Kidney (tissue), 14 donors: ENCODE results near the gene UHMK1. TPM values are rescaled to one million over a fixed set of nuclear protein-coding genes. Genes with fewer than 3 reads are reported as not detected.

Experiments used
- DNase-seq, 5 donors: peaks; one replicate each; pipeline ENCODE4 v3.0.0-alpha.2; 2013 to 2020
- FAIRE-seq: peaks from 2 replicates; lab custom pipeline; 2012; peaks lifted over from hg19 to GRCh38; lab: Jason Lieb, UNC
- H3K27ac ChIP-seq, 2 donors: one replicate each; pipeline ENCODE4 v1.7.0; 2013; ENCODE audit warnings: low read depth in 2 of 2, low read length in 2 of 2, inconsistent platforms in 1 of 2
- H3K27me3 ChIP-seq: one replicate; pipeline ENCODE4 v1.7.1; 2013; ENCODE audit warnings: low read length, inconsistent platforms; ENCODE audit not compliant: control insufficient read depth, insufficient read depth
- H3K36me3 ChIP-seq, 3 donors: one replicate each; pipeline versions ENCODE4 v1.7.0 to v1.7.1; 2013; ENCODE audit warnings: low read length in 3 of 3, control low read depth in 1 of 3, inconsistent platforms in 1 of 3; ENCODE audit not compliant: insufficient read depth in 3 of 3, control insufficient read depth in 2 of 3
- H3K4me1 ChIP-seq, 3 donors: one replicate each; pipeline versions ENCODE4 v1.7.0 to v1.7.1; 2013; ENCODE audit warnings: low read length in 3 of 3, inconsistent platforms in 1 of 3, low read depth in 1 of 3; ENCODE audit not compliant: control insufficient read depth in 2 of 3, insufficient read depth in 2 of 3
- H3K4me3 ChIP-seq, 3 donors: one replicate each; pipeline versions ENCODE4 v1.7.0 to v1.8.1; 2013; ENCODE audit warnings: low read length in 3 of 3, control low read depth in 1 of 3, inconsistent platforms in 1 of 3
- H3K9ac ChIP-seq, 3 donors: one replicate each; pipeline versions ENCODE4 v1.7.0 to v1.7.1; 2013; ENCODE audit warnings: low read length in 3 of 3, control low read depth in 1 of 3, inconsistent platforms in 1 of 3
- H3K9me3 ChIP-seq, 3 donors: one replicate each; pipeline versions ENCODE4 v1.7.0 to v1.7.1; 2013; ENCODE audit warnings: low read length in 3 of 3, control low read depth in 1 of 3, inconsistent platforms in 1 of 3; ENCODE audit not compliant: control insufficient read depth in 2 of 3, insufficient read depth in 1 of 3
- CTCF ChIP-seq: IDR thresholded peaks from 3 replicates; pipeline ENCODE4 v1.5.1; 2012; ENCODE audit warnings: mild to moderate bottlenecking, moderate library complexity, borderline replicate concordance; ENCODE audit not compliant: insufficient read depth; ENCODE audit errors: extremely low read depth
- intact Hi-C: fragments of 100-400 bp; cut with DNase I; formaldehyde crosslinking; loops from one replicate; pipeline ENCODE4 v1.11.1; 2022
- polyA plus RNA-seq: library from polyadenylated mRNA; stranded (reverse); fragments of 350-450 nt; fragmentation: Illumina TruSeq; extraction: RNeasy Lipid Tissue Mini Kit (QIAGEN cat#74804); gene quantifications from one replicate; pipeline ENCODE4 v1.2.3, GENCODE V29; 2014; ENCODE audit warnings: low read depth, low replicate concordance; ENCODE audit not compliant: insufficient read depth
- total RNA-seq: library from RNA; stranded (reverse); fragmentation: NEBNext Ultra II Directional; extraction: Animal tissue kit (Norgen Biotek cat#: 25700); gene quantifications from one replicate; pipeline ENCODE4 v1.2.1, GENCODE V29; 2021
- donor health status: control.
- donor health status: control.
- donor health status: control.
- donor health status: control.
- donor health status: control.
- donor health status: DM: yes; HTN: yes; CAD: no.
- donor health status: Normal renal cell carcinoma (clear cell type).

Gene UHMK1
- total and polyA plus RNA-seq, 2 donors from 2014 or later, result 15.7 to 49.4 TPM

- Histone ChIP-seq H3K4me3 (peak within 1 kb of the TSS; percentile 56 to 85 (median 62)), H3K27me3 (no peaks in the 10 kb centered on the region), H3K27ac (peak within 1 kb of the TSS; percentile 95 to 99), H3K9me3 (no peaks in the 10 kb centered on the region), H3K36me3 (peaks cover 0 to under 1% (median 0%) of the 10 kb centered on the region in 3 donors), H3K9ac (peak within 1 kb of the TSS; percentile 39 to 94 (median 85)), H3K4me1 (peaks cover 0 to 11% (median 6%) of the 10 kb centered on the region in 3 donors)
- FAIRE-seq, result no peak
- intact Hi-C loops, result no loop called here
- no peak for TF ChIP-seq CTCF
- DNase-seq, result peak in 3 of 5 donors; percentile 48 to 81 (median 75)
Observed at GRCh38 chr1:162561616-162562469, 64.2 kb downstream of the UHMK1 start, which contains the start of gene UAP1. UAP1 (plus strand) TSS chr1:162561722; CDS start chr1:162566069, 4,347 bp downstream.

- Histone ChIP-seq H3K9ac (peak overlapping the region; percentile 39 to 94 (median 78)), H3K27me3 (no peaks in the 10 kb centered on the region), H3K4me3 (peak overlapping the region; percentile 56 to 85 (median 59)), H3K36me3 (peaks cover 0 to 5% (median 0%) of the 10 kb centered on the region in 3 donors), H3K27ac (no peak overlapping the region), H3K4me1 (peaks cover 0 to 11% (median 6%) of the 10 kb centered on the region in 3 donors), H3K9me3 (no peaks in the 10 kb centered on the region)
- TF ChIP-seq CTCF, result no peak
- no peak for FAIRE-seq
- peak in 2 of 5 donors; percentile 23 to 29 for DNase-seq
- intact Hi-C loops, result no loop called here
Observed at GRCh38 chr1:162562470-162562828, 64.8 kb downstream of the UHMK1 start.

GRCh38 chr1:162564762-162565218 lies 67.2 kb downstream of the UHMK1 start:
- Histone ChIP-seq H3K36me3 (peaks cover 0 to 5% (median 0%) of the 10 kb centered on the region in 3 donors), H3K9ac (no peak overlapping the region), H3K4me1 (peaks cover 0 to 11% (median 6%) of the 10 kb centered on the region in 3 donors), H3K27me3 (no peaks in the 10 kb centered on the region), H3K4me3 (no peak overlapping the region), H3K9me3 (no peaks in the 10 kb centered on the region), H3K27ac (no peak overlapping the region)
- DNase-seq (no peak), FAIRE-seq (no peak)
- TF ChIP-seq CTCF, result no peak
- intact Hi-C loops, result no loop called here
